Stimulated activated CD8-positive, alpha-beta memory T cell treated with anti-CD3 and anti-CD28 coated beads, Interleukin-7, amount 100 ng/mL, for 1 hour (primary cell): ENCODE results near the gene FCMR.

ENCODE experiments used
- DNase-seq, 2 donors: peaks; one replicate each; pipeline ENCODE4 v3.0.0-alpha.2; 2020; ENCODE audit warnings: low read depth in 2 of 2

FCMR gene

GRCh38 chr1:206899717-206900116, 22.0 kb downstream of the FCMR start:
- DNase-seq: no peak

- DNase-seq: no peak
Observed at GRCh38 chr1:206898915-206899431, 22.8 kb downstream of the FCMR start.

- DNase-seq: no peak
Observed at GRCh38 chr1:206898089-206898914, 23.4 kb downstream of the FCMR start.

GRCh38 chr1:206897175-206897574, 24.6 kb downstream of the FCMR start, which contains the start of gene IL24:
Gene IL24 (plus strand): TSS chr1:206897443. CDS start chr1:206897833, 390 bp downstream.
- no peak for DNase-seq

- no peak for DNase-seq
Observed at GRCh38 chr1:206896261-206896660, 25.5 kb downstream of the FCMR start.

GRCh38 chr1:206895837-206896242, 25.9 kb downstream of the FCMR start:
- no peak for DNase-seq

- DNase-seq: no peak
Observed at GRCh38 chr1:206895325-206895724, 26.4 kb downstream of the FCMR start.

- no peak for DNase-seq
Observed at GRCh38 chr1:206893380-206893779, 28.4 kb downstream of the FCMR start.

- DNase-seq: no peak
Observed at GRCh38 chr1:206892351-206892984, 29.3 kb downstream of the FCMR start.

- DNase-seq: no peak
Observed at GRCh38 chr1:206891412-206891811, 30.3 kb downstream of the FCMR start.

GRCh38 chr1:206890125-206891060, 31.3 kb downstream of the FCMR start:
- no peak for DNase-seq

- DNase-seq: no peak
Observed at GRCh38 chr1:206887701-206888100, 34.0 kb downstream of the FCMR start.

GRCh38 chr1:206886831-206887230, 34.9 kb downstream of the FCMR start:
- no peak for DNase-seq

GRCh38 chr1:206885341-206886060, 36.2 kb downstream of the FCMR start:
- DNase-seq: no peak

GRCh38 chr1:206883876-206884275, 37.9 kb downstream of the FCMR start:
- DNase-seq: no peak

GRCh38 chr1:206883160-206883559, 38.6 kb downstream of the FCMR start:
- DNase-seq: no peak

- no peak for DNase-seq
Observed at GRCh38 chr1:206882555-206882954, 39.2 kb downstream of the FCMR start.

- DNase-seq: no peak
Observed at GRCh38 chr1:206880314-206880713, 41.4 kb downstream of the FCMR start.

- no peak for DNase-seq
Observed at GRCh38 chr1:206878456-206878855, 43.3 kb downstream of the FCMR start.

- no peak for DNase-seq
Observed at GRCh38 chr1:206875752-206876377, 45.9 kb downstream of the FCMR start.
